HG03159 (cell line): ENCODE data around the gene KAT2A.

Experiments used
- ATAC-seq: cut with Tn5 transposase; IDR thresholded peaks from one replicate; pipeline ENCODE4 v1.9.1; 2021; ENCODE audit warnings: mild to moderate bottlenecking, moderate library complexity; ENCODE audit not compliant: unreplicated experiment

Gene KAT2A

GRCh38 chr17:42116705-42117396 is 4.3 kb downstream of the KAT2A start:
- no peak for ATAC-seq

DNA sequence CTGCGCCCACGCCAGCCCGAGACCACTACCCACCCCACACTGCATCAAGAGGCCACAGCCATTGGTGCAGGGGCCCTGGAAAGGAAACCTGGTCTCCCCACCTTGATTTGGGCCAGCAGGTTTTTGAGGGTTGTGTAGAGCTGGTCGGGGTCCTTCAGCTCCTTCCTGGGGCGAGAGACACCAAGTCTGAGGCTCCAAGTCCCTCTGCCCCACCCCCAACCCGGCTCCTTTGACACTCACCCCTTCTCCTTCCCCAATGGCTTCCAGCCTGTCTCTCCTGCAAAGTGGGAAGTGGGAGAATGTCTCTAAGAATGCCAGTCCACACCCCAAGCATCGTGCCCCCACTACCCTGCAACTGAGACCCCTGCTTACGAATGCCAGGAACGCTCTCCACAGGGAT is 7.0 kb downstream of the KAT2A start:
- no peak for ATAC-seq

DNA sequence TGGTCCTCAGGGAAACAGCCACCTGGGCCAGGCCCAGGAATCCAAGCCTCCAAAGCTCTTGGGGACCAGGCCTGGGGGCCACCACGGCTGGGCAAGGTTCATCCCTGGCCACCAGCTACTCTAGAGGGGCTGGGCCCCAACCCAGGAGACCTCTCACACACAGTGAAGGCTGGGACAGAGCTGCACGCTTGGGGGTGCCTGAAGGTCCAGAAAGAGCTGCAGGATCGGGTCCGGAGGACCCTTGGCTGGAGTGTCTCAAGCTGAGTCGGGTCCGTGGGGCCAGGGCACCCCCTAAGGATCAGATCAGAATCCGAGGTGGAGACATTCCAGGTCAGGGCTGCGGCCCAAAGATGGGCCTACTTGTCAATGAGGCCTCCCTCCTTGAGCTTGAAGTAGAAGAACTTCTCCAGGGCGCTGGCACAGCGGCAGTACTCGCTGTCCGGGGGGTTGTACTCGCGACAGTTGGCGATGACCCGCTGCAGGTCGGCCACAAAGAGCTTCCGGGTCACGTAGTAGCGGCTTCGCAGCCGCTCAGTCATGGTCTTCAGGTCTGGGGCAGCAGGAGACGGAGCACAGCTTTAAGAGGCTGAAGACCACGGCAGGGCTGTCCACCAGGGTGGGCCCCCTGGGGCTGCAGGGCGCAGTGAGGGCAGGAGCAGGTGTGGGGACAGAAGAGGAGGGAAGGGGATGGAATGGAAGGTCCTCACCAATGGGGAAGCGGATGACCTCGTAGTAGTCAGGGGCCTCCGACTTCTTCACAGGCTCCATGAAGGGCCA is 7.7 kb downstream of the KAT2A start:
- ATAC-seq: no peak

DNA sequence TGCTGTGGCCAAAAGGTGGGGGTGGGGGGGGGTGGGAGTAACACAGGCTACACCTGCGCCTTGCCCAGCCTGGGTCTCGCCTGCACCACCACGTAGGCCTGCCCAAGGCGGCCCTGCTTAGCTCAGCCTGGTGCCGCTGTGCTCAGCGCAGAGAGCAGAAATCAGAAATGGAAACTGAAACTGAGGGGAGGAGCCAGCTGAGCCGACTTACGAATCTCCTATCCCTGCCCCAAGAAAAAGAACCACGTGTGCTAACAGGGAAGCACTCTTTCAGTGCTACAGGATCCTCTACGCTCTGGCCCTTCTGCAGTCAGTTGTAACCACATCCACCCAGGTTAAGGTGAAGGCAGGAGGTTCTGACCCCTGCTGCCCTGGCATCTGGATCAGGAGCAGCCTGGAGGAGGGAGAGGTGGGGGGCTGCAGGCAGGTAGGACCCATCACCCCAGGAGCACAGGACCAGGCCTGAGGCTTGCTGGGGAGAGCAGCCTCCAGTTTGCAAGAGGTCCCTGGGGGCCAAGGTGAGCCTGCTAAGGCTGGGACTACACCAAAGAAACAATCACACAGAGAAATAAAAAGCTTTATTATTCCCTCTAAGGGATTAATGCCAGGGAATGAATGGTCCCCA is 8.5 kb downstream of the KAT2A start, which contains the start of gene DHX58:
Gene DHX58 (minus strand): TSS at position 163 of the 625 bp plus-strand sequence. CDS start 822 bp downstream, outside the sequence.
- ATAC-seq: peak; percentile 55

DNA sequence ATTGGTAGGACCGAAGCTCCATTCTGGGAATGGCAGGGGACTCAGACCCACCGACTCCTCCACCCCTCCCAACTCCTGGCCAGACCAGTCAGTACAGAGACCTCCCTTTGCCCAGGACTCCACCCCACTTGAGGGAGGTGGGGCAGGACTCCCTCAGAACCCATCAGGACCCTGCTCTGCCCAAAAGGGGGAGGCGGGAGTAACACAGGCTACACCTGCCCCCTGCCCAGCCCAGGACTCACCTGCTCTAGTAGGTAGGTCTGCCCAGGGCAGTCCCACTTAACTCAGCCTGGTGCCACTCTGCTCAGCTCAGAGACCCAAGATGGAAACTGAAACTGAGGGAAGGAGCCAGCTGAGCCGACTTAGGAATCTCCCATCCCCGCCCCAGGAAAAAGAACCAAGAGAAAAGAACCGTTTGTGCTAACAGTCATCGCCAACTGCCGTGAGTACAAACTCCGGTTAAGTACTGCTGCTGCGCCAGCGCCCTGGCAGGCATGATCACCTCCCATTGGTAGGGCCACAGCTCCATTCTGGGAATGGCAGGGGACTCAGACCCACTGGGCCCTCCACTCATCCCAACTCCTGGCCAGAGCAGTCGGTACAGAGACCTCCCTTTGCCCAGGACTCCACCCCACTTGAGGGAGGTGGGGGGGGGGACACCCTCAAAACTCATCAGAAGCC is 9.2 kb downstream of the KAT2A start:
- no peak for ATAC-seq

DNA sequence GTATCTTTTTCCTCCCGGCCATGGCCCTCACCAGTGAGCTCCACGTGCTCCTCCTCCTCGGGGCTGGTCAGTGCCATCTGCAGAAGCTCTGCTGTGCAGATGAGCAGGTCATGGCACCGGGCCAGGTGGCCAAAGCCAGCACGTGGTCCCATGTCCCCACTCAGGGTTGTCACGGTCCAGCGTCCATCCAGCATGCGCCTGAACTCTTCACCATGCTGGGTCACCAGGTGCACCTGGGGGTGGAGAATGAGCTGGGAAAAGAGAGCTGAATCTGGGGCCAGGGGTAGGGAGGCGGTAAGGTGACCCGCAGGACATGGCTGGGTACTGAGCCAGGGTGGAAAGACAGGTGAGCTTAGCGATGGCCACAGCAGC is 9.9 kb downstream of the KAT2A start:
- ATAC-seq: no peak

DNA sequence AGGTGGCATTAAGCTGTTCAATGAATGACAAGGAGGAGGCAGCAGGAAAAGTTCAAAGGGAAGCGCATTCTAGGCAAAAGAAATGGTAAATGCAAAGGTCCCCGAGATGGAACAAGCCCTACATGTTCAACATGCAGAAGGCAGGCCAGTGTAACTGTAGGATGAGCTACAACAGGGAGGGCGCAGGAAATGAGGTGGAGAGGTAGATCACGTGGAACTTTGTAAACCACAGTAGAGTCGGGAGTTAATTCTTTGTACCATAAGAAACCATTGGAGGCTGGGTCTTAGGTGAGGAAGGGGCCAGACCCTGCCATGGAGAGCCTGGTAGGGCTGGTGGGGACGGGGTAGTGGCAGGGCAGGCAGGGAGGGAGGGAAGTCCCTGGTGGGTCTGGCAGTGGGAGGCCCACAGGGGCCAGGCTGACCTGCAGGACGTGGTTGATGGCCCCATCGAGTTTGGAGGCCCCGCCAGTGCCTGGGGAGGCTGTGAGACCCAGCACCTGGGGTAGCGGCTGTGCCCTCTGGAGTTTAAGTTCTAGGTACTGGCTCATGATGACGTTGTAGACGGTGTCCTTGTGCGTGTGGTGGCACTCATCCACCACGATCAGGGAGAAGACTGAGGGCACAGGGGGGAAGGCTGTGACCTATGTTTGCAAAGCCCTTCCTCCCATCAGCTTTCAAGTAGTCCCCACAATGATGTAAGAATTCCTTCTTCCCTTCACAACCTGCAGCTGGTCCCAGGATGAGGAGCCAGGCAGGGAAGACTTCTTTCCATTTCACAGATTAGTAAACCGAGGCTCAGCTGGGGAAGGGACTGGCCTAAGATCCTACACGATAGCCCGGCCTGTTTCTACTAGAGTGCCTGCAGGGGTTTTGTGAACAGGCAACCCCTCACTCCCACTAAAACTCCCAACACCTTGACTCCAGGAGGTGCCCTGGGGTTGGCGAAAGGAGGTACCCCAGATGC is 10.6 kb downstream of the KAT2A start:
- no peak for ATAC-seq

DNA sequence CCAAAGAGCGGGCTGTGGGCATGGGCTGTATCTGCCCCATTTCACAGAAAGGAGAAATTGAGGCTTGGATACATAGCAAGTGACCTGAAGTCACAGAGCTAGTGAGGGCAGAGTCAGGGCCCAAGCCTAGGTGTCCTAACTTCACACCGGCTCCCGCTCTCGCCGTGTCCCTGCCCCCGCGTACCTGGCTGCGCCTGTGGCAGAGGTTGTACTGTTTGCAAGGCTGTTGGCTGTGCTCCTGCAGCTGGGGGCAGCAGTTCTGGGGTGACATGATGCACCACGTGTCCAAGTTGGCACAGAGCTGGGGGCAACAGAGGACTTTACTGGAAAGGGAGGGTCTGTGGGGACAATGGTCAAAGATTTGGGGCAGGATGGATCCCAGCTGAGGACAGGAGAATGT is 12.1 kb downstream of the KAT2A start:
- no peak for ATAC-seq

GRCh38 chr17:42107597-42108576 is 13.3 kb downstream of the KAT2A start:
- ATAC-seq: no peak

DNA sequence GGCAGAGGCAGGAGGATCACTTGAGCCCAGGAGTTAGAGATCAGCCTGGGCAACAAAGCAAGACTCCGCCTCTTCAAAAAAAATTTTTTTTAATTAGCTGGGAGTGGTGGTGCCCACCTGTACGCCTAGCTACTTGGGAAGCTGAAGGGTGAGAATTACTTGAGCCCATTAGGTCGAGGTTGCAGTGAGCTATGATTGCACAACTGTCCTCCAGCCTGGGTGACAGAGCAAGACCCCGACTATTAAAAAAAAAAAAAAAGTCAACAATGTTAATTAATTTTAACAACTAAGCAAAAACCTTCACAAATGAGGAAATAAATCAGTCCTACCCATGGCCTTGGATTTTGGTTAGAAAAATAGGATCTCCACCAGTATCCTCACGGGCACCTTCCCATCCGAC is 14.0 kb downstream of the KAT2A start:
- ATAC-seq: no peak

GRCh38 chr17:42106009-42106408 is 15.2 kb downstream of the KAT2A start:
- no peak for ATAC-seq

DNA sequence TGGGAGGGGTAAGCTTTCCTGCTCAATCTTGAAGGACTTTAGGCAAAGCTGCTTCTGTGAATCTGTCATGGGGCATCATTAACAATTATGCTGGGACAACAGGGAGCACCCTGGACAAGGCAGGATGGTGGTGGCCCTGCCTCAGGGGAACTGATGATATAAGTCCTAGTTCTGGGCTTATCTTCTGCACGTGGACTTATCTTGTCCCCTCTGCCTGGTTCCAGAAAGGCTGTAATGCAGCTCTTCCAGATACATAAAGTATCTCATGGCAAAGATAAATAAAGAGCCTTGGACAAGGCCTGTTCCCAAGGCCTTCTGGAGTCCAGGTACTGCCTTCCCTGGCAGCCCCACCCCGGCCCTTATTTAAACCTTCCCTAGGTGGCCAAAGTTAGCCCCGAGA is 16.9 kb downstream of the KAT2A start:
- ATAC-seq: no peak

DNA sequence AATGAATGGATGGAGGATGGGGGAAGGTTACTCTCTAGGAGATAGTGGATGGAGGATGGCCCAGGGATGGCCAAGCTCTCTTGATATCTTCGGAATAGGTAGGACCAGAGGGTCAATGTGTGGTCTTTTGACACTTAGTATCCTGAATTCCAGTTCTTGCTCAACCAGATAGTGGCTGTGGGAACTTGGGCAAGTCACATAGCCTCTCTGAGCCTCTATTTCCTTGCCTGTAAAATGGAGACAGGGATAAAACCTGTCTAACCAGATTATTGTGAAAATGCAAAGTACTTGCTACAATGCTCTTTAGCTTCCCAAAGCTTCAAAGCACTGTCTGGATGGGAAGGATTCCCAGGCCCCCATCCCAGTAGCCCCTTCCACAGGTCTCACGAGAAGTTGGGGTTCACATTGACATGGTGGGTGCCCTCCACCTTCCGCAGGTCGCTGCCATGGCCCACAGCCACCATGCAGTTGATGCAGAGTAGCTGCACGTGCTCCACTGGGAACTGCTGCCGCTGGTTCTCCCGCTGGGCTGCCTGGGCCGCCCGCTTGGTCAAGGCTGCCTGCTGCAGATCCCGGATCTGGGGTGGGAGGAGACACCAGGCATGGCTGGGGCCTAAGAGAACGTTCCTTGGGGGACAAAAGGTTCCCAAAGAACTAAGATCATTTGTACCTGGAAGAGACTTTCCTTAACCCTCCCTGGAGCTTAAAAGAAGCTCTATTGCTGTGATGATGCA is 17.8 kb downstream of the KAT2A start:
- ATAC-seq: no peak

GRCh38 chr17:42101513-42102292 is 19.5 kb downstream of the KAT2A start:
- ATAC-seq: no peak

- ATAC-seq: no peak
Observed at GRCh38 chr17:42098730-42099399, 22.3 kb downstream of the KAT2A start.

- ATAC-seq: no peak
Observed at GRCh38 chr17:42097691-42098631, 23.2 kb downstream of the KAT2A start, which contains the start of gene ZNF385C. Gene ZNF385C (minus strand): TSS chr17:42098473. CDS start chr17:42063056, 35,417 bp downstream.
